Hepatocyte (in vitro differentiated cells): ENCODE data around the gene MAP3K5.

Experiments used
- CTCF ChIP-seq: fragments of 200-600 bp; sonication (generic); IDR thresholded peaks from 2 replicates; pipeline ENCODE4 v1.5.1; 2016; ENCODE audit warnings: antibody characterized with exemption, mild to moderate bottlenecking; ENCODE audit not compliant: poor library complexity
- EZH2 ChIP-seq: fragments of 200-600 bp; sonication (generic); IDR thresholded peaks from 2 replicates; pipeline ENCODE4 v1.6.1; 2016; ENCODE audit warnings: antibody characterized with exemption, mild to moderate bottlenecking, borderline replicate concordance
- EZH2phosphoT487 ChIP-seq: fragments of 200-600 bp; sonication (generic); IDR thresholded peaks from one replicate; pipeline ENCODE4 v1.6.1; 2018; ENCODE audit warnings: antibody characterized with exemption, mild to moderate bottlenecking, low read depth, moderate library complexity; ENCODE audit not compliant: unreplicated experiment, severe bottlenecking

- TF ChIP-seq CTCF (no peak), EZH2phosphoT487 (no peak), EZH2 (no peak)
Measured at GRCh38 chr6:136511926-136512325, 280.4 kb downstream of the MAP3K5 start.
